ENCODE measurements around the gene RAB25.

DNA sequence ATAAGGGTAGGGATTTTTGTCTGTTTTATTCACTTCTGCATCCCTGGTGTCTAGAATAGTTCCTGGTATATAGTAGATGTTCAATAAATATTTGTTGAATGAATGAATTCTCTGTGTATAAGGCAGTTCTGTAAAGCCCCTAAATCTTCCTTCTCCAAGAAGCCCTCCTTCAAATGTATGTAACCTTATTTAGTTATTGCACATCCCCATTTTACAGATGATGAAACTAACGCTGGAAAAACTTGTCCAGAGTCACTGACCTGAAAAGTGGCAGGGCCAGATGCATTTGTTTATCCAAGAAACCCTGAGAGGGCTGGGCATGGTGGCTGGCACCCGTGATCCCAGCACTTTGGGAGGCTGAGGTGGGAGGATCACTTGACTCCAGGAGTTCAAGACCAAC, 49.3 kb downstream of the RAB25 start:
- TF ChIP-seq REST (IDR thresholded peaks at IDR 0.05; ENCODE audit: insufficient read depth in 1 of 2, low read depth in 2 of 2, low read length in 1 of 2) = no peak
- no peak for TF ChIP-seq CTCF (IDR thresholded peaks at IDR 0.05)
- no peak for TF ChIP-seq POLR2AphosphoS5 (IDR thresholded peaks at IDR 0.05; ENCODE audit: low read depth, low read length)
- TF ChIP-seq SIN3A (IDR thresholded peaks at IDR 0.05; ENCODE audit: borderline replicate concordance, insufficient read depth, low read depth, low read length) = no peak
